ENCODE data around the gene ARHGAP26.
A peak's percentile ranks its signal among the peaks of the same experiment; 100 is the strongest.

- TF ChIP-seq, protein P1, sequence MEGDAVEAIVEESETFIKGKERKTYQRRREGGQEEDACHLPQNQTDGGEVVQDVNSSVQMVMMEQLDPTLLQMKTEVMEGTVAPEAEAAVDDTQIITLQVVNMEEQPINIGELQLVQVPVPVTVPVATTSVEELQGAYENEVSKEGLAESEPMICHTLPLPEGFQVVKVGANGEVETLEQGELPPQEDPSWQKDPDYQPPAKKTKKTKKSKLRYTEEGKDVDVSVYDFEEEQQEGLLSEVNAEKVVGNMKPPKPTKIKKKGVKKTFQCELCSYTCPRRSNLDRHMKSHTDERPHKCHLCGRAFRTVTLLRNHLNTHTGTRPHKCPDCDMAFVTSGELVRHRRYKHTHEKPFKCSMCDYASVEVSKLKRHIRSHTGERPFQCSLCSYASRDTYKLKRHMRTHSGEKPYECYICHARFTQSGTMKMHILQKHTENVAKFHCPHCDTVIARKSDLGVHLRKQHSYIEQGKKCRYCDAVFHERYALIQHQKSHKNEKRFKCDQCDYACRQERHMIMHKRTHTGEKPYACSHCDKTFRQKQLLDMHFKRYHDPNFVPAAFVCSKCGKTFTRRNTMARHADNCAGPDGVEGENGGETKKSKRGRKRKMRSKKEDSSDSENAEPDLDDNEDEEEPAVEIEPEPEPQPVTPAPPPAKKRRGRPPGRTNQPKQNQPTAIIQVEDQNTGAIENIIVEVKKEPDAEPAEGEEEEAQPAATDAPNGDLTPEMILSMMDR (IDR thresholded peaks at IDR 0.05) = peak; percentile 19 to 33 (median 27)
- no peak for TF ChIP-seq POLR2A (IDR thresholded peaks at IDR 0.05)
Measured at GRCh38 chr5:142915813-142916424, 145.7 kb downstream of the ARHGAP26 start.
